HL-60/S4 (cell line): ENCODE results near the gene SEMA3G.

ENCODE experiments used
- in situ Hi-C: fragments of 300-500 bp; cut with MboI; formaldehyde crosslinking; loops from 2 replicates; pipeline ENCODE4 v1.14.3; 2022; ENCODE audit warnings: low sequenced_read_pairs

Gene SEMA3G

DNA sequence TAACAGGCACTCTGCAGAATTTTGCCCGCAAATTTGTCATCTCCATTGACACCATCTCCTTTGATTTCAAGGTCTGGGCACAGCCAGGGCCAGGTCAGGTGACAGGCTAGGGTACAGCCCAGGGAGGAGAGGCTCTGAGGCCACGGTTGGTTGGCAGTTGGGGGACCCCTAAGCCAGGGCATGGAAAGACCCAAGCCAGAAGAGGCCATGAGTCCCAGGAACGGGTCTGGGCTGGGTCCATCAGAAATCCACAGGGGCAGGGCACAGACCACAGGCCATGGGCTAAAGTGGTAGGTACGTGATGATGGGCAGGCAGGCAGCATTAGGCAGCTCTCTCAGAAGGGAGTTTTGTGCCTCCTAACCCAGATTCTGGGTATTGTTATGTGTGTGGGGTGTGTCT, 45.8 kb downstream of the SEMA3G start:
- in situ Hi-C loops, result no loop called here

DNA sequence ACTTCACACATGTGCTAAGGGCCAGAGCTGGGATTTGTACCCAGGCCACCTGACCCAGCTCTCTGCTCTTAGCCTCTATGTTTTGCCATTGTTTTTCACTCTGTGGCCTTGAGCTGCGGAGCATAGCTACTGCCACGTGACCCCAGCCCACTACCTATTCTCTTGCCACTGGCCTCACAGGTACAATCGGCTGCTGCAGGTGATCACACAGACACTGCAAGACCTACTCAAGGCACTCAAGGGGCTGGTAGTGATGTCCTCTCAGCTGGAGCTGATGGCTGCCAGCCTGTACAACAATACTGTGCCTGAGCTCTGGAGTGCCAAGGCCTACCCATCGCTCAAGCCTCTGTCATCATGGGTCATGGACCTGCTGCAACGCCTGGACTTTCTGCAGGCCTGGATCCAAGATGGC, 46.2 kb downstream of the SEMA3G start:
- in situ Hi-C loops, result no loop called here

DNA sequence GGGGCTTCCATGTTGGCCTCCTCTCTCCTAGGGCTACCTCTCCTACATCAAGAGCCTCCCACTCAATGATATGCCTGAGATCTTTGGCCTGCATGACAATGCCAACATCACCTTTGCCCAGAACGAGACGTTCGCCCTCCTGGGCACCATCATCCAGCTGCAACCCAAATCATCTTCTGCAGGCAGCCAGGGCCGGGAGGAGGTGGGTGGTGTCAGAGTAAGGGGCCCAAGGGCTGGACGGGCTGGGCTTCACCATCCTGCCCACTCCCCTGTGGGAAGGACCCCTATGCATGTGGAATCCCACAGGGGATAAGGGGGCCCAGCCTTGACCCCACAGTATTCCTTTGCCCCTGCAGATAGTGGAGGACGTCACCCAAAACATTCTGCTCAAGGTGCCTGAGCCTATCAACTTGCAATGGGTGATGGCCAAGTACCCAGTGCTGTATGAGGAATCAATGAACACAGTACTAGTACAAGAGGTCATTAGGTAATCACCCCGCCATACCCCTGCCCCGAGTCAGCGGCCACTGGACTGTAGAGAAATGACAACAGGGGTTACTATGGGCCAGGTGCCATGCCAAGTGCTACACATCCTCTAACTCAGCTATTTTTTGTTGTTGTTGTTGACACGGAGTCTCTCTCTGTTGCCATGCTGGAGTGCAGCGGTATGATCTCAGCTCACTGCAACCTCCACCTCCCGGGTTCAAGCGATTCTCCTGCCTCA, 47.1 kb downstream of the SEMA3G start:
- in situ Hi-C loops, result no loop called here

DNA sequence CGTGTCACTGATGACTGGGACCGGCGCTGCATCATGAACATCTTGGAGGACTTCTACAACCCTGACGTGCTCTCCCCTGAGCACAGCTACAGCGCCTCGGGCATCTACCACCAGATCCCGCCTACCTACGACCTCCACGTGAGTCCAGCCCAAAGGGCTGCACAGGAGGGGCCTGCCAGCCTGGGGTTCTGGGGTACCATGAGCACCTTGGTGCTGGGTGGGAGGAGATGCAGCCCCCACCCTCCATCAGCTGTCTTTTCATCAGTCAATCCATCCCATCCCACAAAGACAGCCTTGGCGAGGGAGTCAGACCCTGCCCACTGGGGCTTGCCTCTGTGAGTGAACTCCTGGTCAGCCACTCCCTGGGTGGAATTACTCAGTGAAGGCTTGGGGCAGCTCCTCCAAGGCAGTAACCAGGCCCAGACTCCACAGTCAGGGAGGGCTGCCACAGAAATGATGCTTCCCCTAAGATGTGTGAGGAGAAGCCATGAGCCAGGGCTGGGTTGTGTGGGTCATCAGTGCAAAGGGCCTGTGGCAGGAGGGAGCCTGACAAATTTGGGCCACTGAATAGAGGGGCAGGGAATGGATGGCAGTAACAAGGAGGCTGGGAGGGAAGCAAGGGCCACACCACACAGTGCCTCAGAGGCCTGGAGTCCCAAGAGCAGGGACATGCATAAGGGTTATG, 47.9 kb downstream of the SEMA3G start:
- in situ Hi-C loops, result no loop called here

DNA sequence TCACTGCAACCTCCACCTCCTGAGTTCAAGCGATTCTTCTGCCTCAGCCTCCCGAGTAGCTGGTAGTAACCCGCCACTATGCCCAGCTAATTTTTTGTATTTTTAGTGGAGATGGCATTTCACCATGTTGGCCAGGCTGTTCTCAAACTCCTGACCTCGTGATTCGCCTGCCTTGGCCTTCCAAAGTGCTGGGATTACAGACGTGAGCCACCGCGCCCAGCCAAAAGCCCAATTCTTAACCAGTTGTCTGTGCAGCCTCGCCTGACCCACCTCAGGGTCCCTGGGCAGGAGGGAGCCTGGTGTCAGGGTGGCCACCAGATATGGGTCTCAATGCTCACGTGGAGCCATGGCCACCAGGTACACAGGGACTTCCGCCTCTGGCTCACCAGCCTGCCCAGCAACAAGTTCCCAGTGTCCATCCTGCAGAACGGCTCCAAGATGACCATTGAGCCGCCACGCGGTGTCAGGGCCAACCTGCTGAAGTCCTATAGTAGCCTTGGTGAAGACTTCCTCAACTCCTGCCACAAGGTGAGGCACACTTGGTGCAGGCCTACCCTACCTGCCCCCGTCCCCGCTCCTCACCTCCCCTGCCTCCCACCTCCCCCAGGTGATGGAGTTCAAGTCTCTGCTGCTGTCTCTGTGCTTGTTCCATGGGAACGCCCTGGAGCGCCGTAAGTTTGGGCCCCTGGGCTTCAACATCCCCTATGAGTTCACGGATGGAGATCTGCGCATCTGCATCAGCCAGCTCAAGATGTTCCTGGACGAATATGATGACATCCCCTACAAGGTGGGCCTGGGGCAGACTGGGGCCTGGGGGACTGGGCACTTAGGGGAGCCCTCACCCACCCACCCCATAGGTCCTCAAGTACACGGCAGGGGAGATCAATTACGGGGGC, 48.6 kb downstream of the SEMA3G start:
- in situ Hi-C loops, result no loop called here

DNA sequence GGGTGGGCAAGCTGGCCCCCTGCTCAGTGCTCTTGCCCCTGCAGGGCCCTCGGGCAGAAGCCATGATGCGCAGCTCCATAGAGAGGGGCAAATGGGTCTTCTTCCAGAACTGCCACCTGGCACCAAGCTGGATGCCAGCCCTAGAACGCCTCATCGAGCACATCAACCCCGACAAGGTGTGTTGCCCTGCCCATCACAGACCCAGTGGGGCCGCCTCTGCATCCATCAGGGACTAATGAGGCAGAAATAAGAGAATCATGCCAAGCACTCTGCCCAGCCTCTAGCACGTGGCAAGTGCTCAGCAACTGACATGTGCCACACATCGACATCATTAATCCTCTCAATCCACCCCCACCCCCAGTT, 49.4 kb downstream of the SEMA3G start:
- in situ Hi-C loops, result no loop called here

DNA sequence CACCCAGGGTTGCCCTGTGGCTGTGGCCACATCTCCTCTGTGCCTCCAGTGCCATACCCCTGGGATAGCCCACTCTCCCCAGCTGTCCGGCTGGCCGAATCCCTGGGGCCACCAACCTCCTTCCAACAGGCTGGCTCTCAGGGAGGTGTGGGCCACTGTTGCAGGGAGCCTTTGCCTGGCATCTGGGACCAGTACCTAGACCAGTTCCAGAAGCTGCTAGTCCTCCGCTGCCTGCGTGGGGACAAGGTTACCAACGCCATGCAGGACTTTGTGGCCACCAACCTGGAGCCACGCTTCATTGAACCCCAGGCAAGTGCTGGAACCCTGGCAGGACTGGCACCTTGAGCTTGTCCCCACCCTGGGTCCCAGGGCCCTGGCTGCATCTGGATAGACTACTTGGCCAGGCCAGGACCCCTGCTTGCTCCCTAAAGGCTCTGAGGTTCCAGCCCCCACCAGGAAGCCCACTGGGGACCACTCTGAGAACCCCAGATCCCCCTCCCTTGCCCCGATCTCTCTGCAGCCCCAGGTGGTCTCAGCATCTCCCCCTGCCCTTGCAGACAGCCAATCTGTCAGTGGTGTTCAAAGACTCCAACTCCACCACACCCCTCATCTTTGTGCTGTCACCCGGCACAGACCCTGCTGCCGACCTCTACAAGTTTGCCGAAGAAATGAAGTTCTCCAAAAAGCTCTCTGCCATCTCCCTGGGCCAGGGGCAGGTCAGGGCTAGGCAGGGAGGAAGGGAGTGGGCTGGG, 50.0 kb downstream of the SEMA3G start:
- in situ Hi-C loops, result no loop called here

DNA sequence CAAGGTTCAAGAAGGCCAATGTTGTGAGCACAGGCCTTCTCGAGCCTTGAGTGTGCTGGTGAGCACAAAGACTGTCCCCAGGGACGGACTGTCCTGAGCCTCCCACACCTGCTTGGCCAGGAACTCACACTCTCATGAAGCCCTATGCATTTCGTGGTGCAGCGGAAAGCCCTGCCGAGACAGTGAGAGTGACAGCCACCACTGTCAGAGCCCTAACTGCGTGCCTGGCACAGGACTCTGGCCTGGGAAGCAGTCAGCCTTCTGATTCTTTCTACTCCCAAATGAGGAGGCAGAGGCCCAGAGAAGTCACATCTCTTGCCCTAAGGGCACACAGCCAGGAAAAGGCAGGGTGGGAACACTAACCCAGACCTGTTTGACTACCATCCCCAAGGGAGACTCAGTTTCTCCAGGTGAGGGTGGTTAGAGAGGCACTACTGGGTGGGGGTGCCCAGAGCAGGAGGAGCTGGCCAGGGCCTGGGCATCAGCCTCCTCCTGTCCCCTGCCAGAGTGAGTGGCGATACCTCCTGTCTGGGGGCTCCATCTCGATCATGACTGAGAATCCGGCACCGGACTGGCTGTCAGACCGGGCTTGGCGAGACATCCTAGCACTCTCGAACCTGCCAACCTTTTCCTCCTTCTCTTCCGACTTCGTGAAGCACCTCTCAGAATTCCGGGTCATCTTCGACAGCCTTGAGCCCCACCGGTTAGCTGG, 50.8 kb downstream of the SEMA3G start:
- in situ Hi-C loops, result no loop called here

DNA sequence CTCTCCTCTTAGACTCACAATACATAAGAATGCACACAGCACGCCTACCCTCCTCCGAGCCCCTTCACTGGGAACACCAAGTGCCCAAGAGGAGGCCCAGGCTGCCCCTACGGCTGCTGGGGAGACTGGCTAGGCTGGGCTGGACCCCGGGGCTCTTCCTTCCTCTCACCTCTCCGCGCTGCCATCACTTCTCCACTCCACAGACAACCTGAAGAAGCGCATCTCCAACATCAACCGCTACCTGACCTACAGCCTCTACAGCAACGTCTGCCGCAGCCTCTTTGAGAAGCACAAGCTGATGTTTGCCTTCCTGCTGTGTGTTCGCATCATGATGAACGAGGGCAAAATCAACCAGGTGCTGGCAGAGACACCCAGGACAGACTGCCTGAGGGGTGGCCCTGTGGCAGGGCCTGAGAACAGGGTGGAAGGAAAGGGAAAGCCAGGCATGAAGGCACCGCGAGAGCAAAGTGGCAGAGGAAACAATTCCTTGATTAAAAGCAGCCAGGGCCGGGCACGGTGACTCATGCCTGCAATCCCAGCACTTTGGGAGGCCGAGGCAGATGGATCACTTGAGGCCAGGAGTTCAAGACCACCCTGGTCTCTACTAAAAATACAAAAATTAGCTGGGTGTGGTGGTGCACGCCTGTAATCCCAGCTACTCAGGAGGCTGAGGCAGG, 51.6 kb downstream of the SEMA3G start:
- in situ Hi-C loops, result no loop called here

DNA sequence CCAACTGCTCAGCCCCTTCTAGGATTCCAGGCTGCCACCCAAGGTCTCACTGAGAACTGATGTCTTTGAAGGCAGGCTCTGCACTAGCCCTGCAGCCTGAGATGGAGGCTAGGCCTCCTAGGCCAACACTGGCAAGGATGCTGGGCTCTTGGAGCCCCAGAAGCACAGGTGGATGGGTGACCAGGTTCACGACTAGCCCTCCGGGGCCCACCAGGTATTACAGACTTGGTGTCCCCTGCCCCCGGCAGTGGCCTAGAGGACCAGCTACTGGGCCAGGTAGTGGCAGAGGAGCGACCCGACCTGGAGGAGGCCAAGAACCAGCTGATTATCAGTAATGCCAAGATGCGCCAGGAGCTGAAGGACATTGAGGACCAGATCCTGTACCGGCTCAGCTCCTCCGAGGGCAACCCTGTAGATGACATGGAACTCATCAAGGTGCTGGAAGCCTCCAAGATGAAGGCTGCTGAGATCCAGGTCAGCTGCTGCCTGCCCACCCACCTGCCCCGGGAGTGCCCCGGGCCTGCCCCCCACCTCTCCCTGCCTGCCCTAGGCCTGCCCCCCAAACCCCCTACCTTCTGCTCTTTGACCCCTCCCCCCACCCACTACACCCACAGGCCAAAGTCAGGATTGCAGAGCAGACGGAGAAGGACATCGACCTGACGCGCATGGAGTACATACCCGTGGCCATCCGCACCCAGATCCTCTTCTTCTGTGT, 52.5 kb downstream of the SEMA3G start:
- in situ Hi-C loops, result no loop called here

DNA sequence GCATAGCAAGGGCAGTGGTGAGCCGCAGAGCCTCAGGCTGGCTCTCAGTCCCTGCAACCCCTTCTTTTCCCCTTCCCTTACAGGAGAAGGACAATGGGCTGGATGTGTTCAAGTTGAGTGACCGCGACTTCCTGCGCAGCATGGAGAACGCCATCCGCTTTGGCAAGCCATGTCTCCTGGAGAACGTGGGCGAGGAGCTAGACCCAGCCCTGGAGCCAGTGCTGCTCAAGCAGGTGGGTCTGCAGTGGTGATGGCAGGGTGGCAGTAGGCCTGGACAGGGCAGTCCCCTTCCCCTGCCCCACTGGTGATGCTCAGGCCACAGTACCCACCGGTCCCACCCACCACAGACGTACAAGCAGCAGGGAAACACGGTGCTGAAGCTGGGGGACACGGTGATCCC, 53.8 kb downstream of the SEMA3G start:
- in situ Hi-C loops, result no loop called here

DNA sequence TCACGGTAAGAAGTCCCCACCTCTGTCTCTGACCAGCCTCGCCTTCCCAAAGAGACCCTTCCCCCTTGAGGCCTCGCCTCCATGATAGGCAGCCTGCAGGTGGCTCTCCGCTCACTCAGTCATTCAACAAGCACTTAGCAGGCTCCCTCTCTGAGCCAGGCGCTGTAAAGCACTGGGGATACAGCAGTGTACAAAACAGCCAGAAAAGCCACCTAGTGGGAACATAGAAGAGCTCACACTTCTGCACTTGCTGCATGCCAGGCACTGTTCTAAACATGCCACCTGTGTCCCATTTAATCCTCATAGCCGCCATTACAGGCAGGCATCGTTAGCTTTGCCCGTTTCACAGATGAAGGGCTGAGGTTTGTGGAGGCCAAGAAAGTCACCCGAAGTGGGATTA, 56.0 kb downstream of the SEMA3G start:
- in situ Hi-C loops, result no loop called here

DNA sequence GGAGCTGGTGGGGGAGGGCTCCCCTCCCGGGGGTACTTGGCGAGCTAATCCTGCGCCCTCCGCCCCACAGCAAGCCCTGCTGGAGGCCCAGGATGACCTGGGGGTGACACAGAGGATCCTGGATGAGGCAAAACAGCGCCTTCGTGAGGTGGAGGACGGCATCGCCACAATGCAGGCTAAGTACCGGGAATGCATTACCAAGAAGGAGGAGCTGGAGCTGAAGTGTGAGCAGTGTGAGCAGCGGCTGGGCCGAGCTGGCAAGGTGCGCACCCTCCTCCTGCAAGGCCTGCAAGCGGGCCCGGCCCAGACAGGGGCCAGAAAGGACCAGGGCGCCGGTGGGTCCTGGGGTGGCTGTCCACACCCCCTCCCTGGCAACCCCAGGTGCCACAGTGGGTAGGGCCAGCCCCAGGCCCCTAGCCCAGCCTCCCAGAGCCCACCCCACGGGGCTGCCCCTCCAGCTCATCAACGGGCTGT, 56.5 kb downstream of the SEMA3G start:
- in situ Hi-C loops, result no loop called here

DNA sequence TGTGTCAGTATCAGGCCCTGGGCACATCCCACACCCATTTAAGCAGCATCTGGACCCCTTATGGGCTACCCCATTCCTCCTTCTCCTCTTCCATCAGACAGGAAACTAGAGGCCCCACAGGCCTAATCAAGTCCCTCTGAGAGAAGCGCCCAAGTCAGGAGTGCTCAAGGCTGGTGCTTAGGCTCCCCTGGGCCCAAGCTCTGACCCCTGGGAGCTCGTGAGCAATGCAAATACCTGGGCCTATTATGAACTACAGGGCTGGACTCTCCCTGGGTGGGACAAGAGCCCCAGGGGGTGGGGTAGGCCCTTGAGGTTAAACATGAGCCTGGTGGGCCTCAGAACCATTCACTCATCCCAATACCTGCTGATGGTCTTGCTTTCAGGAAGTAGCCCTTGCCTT, 57.4 kb downstream of the SEMA3G start:
- in situ Hi-C loops, result no loop called here

DNA sequence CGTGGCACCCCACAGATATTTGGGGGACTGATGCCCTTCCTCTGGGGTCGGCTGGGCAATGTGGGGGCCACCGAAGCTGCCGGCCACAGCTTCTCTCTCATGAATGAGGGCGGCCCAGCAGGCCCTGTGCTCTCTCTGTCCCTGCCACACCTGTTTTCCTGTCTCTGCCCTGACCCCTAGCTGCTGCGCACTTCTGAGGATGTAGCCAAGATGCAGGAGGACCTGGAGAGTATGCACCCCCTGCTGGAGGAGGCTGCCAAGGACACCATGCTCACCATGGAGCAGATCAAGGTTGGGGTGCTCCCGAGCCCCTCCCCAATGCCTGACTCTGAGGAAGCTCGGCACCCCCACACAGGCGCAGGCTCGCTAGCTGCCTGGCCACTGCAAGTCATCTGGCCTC, 59.7 kb downstream of the SEMA3G start:
- in situ Hi-C loops, result no loop called here

DNA sequence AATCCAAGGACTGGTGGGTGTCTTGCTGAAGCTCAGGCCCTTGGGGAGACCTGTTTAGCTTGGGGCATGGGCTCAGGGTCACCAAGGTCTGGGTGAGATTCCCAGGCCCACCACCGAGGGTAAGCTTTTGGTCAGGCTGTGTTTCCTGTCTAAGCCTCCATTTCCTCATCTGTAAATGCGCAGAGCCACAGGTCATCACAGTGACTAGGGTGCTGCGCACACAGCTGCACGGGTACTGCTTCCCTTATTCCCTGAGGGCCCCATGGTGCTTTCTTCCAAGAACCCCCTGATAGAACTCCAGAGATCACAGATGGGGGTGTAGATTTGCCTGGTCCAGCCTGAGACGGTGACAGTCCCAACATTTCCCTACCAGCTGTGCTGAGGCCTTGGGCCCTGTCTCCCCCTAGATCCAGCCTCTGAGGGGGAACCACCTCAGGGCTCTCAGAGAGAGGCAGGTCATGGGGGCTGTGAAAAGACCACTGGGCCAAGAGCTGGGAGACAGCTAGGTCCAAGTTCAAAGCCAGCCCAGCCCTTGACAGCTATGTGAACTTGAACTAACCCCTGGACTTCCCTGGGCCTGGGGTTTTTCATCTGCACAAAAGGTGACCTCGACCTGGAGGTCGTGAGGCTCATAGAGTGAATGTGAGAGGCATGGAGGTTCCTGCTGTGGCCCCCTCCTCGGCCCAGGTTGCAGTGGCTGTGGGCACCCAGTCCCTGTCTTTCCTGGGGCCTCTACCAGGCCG, 60.7 kb downstream of the SEMA3G start:
- in situ Hi-C loops, result no loop called here

DNA sequence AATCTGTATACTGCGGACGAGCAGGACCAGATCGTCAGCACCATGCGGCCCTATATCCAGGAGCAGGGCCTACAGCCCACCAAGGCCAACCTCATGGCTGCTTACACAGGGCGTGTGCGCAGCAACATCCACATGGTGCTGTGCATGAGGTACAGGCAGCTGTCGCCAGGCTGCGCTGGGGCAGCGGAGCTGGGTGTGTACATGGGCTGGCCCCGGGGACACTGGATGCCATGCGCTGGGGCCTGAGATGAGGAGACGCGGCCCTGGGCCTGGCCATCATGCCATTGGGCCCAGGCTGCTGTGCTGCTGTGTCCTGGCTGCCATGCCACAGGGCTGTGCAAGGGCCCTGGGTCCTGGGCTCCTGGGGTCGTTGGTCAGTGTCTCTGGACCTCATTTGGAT, 61.5 kb downstream of the SEMA3G start:
- in situ Hi-C loops, result no loop called here
